NCI-H446 treated with DMSO at 0.1 percent for 48 hours (cell line): ENCODE data around the gene TNFRSF13B.
"Not testable (repeated sequence)": the region's sequence is repeated elsewhere in the genome, so short reads cannot be mapped to it uniquely, and the experiment has no call there.

Source experiments
- DNase-seq: peaks from one replicate; lab custom pipeline; 2025; lab: John Stamatoyannopoulos, UW

The TNFRSF13B gene

GRCh38 chr17:16971458-16972338, at the start of gene TNFRSF13B:
TSS of gene TNFRSF13B (minus strand) at chr17:16972118. CDS start at chr17:16972075, 43 bp downstream.
- no peak for DNase-seq

GRCh38 chr17:17021194-17021863, 49.4 kb upstream of the TNFRSF13B start:
- DNase-seq: no peak

- DNase-seq: no peak
Measured at GRCh38 chr17:17020821-17021193, 48.9 kb upstream of the TNFRSF13B start.

- DNase-seq: no peak
Measured at GRCh38 chr17:17019891-17020456, 48.1 kb upstream of the TNFRSF13B start.

GRCh38 chr17:17019430-17019762, 47.5 kb upstream of the TNFRSF13B start:
- no peak for DNase-seq

- DNase-seq: no peak
Measured at GRCh38 chr17:17018612-17019429, 46.9 kb upstream of the TNFRSF13B start.

- DNase-seq: no peak
Measured at GRCh38 chr17:17018021-17018441, 46.1 kb upstream of the TNFRSF13B start.

GRCh38 chr17:17017343-17018014, 45.6 kb upstream of the TNFRSF13B start:
- DNase-seq: no peak

- not testable (repeated sequence) for DNase-seq
Measured at GRCh38 chr17:17016199-17017197, 44.6 kb upstream of the TNFRSF13B start.

GRCh38 chr17:17015230-17015629, 43.3 kb upstream of the TNFRSF13B start:
- DNase-seq: no peak

- not testable (repeated sequence) for DNase-seq
Measured at GRCh38 chr17:17014748-17015124, 42.8 kb upstream of the TNFRSF13B start.

- not testable (repeated sequence) for DNase-seq
Measured at GRCh38 chr17:17013828-17014747, 42.2 kb upstream of the TNFRSF13B start.

- DNase-seq: not testable (repeated sequence)
Measured at GRCh38 chr17:17011043-17011907, 39.4 kb upstream of the TNFRSF13B start.

- not testable (repeated sequence) for DNase-seq
Measured at GRCh38 chr17:17010545-17011034, 38.7 kb upstream of the TNFRSF13B start.

- not testable (repeated sequence) for DNase-seq
Measured at GRCh38 chr17:17009972-17010371, 38.1 kb upstream of the TNFRSF13B start.

- not testable (repeated sequence) for DNase-seq
Measured at GRCh38 chr17:17008621-17009397, 36.9 kb upstream of the TNFRSF13B start.

- DNase-seq: not testable (repeated sequence)
Measured at GRCh38 chr17:17007891-17008290, 36.0 kb upstream of the TNFRSF13B start.
